HepG2 (cell line): ENCODE results near the gene SLC22A23. TPM values are rescaled to one million over a fixed set of nuclear protein-coding genes. Genes with fewer than 3 reads are reported as not detected.

Source experiments
- ATAC-seq: fragments of 200-7000 bp; cut with Tn5 transposase; 3 replicates; pipeline ENCODE4 v1.9.1; 2020; ENCODE audit warnings: mild to moderate bottlenecking, moderate library complexity
- BruUV-seq: library from RNA; stranded (reverse); fragments of 400-500 nt; replicated peaks from 2 replicates; lab custom pipeline; 2021; lab: Mats Ljungman, UMichigan
- CTCF ChIA-PET: fragments of 300-600 bp; formaldehyde crosslinking; extraction: SDS; loops from one replicate; lab custom pipeline; 2021; ENCODE audit warnings: low total read pairs, inconsistent platforms, low intra/inter-chr PET ratio; lab: Yijun Ruan, JAX
- POLR2A ChIA-PET: fragments of 350-600 bp; sonication (Branson Sonifier 250); formaldehyde crosslinking; loops from one replicate; lab custom pipeline; 2020; ENCODE audit warnings: antibody characterized with exemption, inconsistent platforms; lab: Yijun Ruan, JAX
- DNase-seq: peaks from one replicate; pipeline ENCODE4 v3.0.0-alpha.2; 2015; ENCODE audit warnings: low spot score
- FAIRE-seq: peaks from 3 replicates; lab custom pipeline; 2011; peaks lifted over from hg19 to GRCh38; lab: Jason Lieb, UNC
- H2AFZ ChIP-seq: one replicate; pipeline ENCODE4 v1.6.1; 2011; ENCODE audit warnings: low read length, inconsistent platforms
- H3K27ac ChIP-seq: fragments of 300-600 bp; 3 replicates; pipeline ENCODE4 v1.8.0; 2011; ENCODE audit warnings: mixed run types, mild to moderate bottlenecking, mixed read lengths, low read length, inconsistent platforms; ENCODE audit not compliant: insufficient read depth; ENCODE audit errors: extremely low read length
- H3K27me3 ChIP-seq, 2 experiments: fragments of 200-600 bp in 1 of 2; 2 replicates in 1 of 2; 3 replicates in 1 of 2; pipeline versions ENCODE4 v1.6.0 to v1.8.0; 2011; ENCODE audit warnings: low read length in 2 of 2, mild to moderate bottlenecking in 2 of 2, moderate library complexity in 2 of 2, inconsistent platforms in 1 of 2; ENCODE audit not compliant: insufficient read depth in 2 of 2, control insufficient read depth in 1 of 2
- H3K36me3 ChIP-seq, 2 experiments: fragments of 200-600 bp in 1 of 2; replicated peaks in 1 of 2; 2 replicates in 1 of 2; 3 replicates in 1 of 2; pipeline versions ENCODE4 v1.5.1 to v1.8.0; 2011; ENCODE audit warnings: low read length in 2 of 2, inconsistent platforms in 1 of 2; ENCODE audit not compliant: insufficient read depth in 2 of 2, control insufficient read depth in 1 of 2
- H3K4me1 ChIP-seq: 2 replicates; pipeline ENCODE4 v1.5.1; 2012; ENCODE audit warnings: low read length, inconsistent platforms; ENCODE audit not compliant: insufficient read depth
- H3K4me2 ChIP-seq: 2 replicates; pipeline ENCODE4 v1.6.0; 2011; ENCODE audit warnings: low read depth, low read length, inconsistent platforms
- H3K4me3 ChIP-seq, 3 experiments: fragments of 200-600 bp in 1 of 3; sonication (generic), shearing (Covaris generic) in 1 of 3; replicated peaks in 1 of 3; 2 replicates each; pipeline ENCODE4 v1.5.1; 2011 to 2016; ENCODE audit warnings: low read length in 3 of 3, inconsistent platforms in 2 of 3, low read depth in 2 of 3, mild to moderate bottlenecking in 2 of 3, control low read depth in 1 of 3, mixed read lengths in 1 of 3; ENCODE audit not compliant: insufficient read depth in 1 of 3
- H3K79me2 ChIP-seq: one replicate; pipeline ENCODE4 v1.6.1; 2011; ENCODE audit warnings: low read length, inconsistent platforms; ENCODE audit not compliant: insufficient read depth
- H3K9ac ChIP-seq: 2 replicates; pipeline ENCODE4 v1.6.0; 2011; ENCODE audit warnings: mild to moderate bottlenecking, low read depth, low read length, inconsistent platforms; ENCODE audit not compliant: insufficient read depth
- H3K9me3 ChIP-seq: 2 replicates; pipeline ENCODE4 v1.5.1; 2012; ENCODE audit warnings: mild to moderate bottlenecking, low read length
- H4K20me1 ChIP-seq: 2 replicates; pipeline ENCODE4 v1.6.0; 2011; ENCODE audit warnings: inconsistent platforms, mild to moderate bottlenecking, low read length, moderate library complexity; ENCODE audit not compliant: insufficient read depth
- ARNT ChIP-seq: fragments of 450-650 bp; IDR thresholded peaks from 2 replicates; pipeline ENCODE4 v1.6.1; 2017
- GZF1 ChIP-seq: sonication (generic); formaldehyde crosslinking; IDR thresholded peaks from 2 replicates; pipeline ENCODE4 v1.5.1; 2020; ENCODE audit warnings: mild to moderate bottlenecking, missing genetic modification reagents
- HCFC1 ChIP-seq: fragments of 150-350 bp; IDR thresholded peaks from 2 replicates; pipeline ENCODE4 v1.6.1; 2014; ENCODE audit warnings: low read depth, low read length
- MLXIP ChIP-seq: sonication (generic); formaldehyde crosslinking; IDR thresholded peaks from 2 replicates; pipeline ENCODE4 v1.9.0; 2021; ENCODE audit warnings: missing genetic modification reagents, borderline replicate concordance
- NAIF1 ChIP-seq: sonication (generic); formaldehyde crosslinking; IDR thresholded peaks from 2 replicates; pipeline ENCODE4 v1.5.0; 2020; ENCODE audit warnings: mild to moderate bottlenecking, missing genetic modification reagents, borderline replicate concordance
- ZBTB3 ChIP-seq: sonication (generic); formaldehyde crosslinking; IDR thresholded peaks from 2 replicates; pipeline ENCODE4 v1.4.0; 2020; ENCODE audit warnings: low read depth, mild to moderate bottlenecking, moderate library complexity, missing genetic modification reagents, borderline replicate concordance
- ZBTB40 ChIP-seq, 2 experiments: fragments of 450-650 bp in 1 of 2; sonication (generic) in 1 of 2; formaldehyde crosslinking in 1 of 2; IDR thresholded peaks; 2 replicates each; pipeline versions ENCODE4 v1.6.1 to v1.8.0; 2016 to 2022; ENCODE audit warnings: antibody characterized with exemption in 1 of 2, mild to moderate bottlenecking in 1 of 2, missing genetic modification reagents in 1 of 2
- ZNF713 ChIP-seq: sonication (generic); formaldehyde crosslinking; IDR thresholded peaks from 2 replicates; pipeline ENCODE4 v1.4.0; 2020; ENCODE audit warnings: mild to moderate bottlenecking, missing genetic modification reagents
- WGBS: methylation state at CpG from one replicate; pipeline ENCODE4 v1.1.6; 2017; ENCODE audit warnings: low lambda C conversion rate; 5-methylcytosine and 5-hydroxymethylcytosine counted together
- in situ Hi-C: cut with HindIII; loops from 2 replicates; pipeline ENCODE4 v1.10.0; 2017; ENCODE audit warnings: low pct_unique_long_range_greater_than_20kb; ENCODE audit not compliant: extremely low pct_ligation_motif_present
- intact Hi-C: fragments of 100-400 bp; cut with micrococcal nuclease; formaldehyde crosslinking; loops from one replicate; pipeline ENCODE4 v1.10.0; 2022; ENCODE audit not compliant: unreplicated experiment
- polyA plus RNA-seq, 8 experiments: library from polyadenylated mRNA; depleted of rRNA in 3 of 8; stranded (reverse) in 7 of 8; unstranded in 1 of 8; fragments of >200 nt; fragmentation: Illumina TruSeq in 4 of 8; extraction: Trizol in 4 of 8; gene quantifications; 2 replicates each; pipeline versions ENCODE4 v1.2.1 to v1.2.3, GENCODE V29; 2011 to 2016; ENCODE audit warnings: low read depth in 4 of 8, missing spikeins in 1 of 8, mixed read lengths in 1 of 8; ENCODE audit not compliant: insufficient read depth in 1 of 8
- total RNA-seq, 5 experiments: library from RNA; depleted of rRNA; stranded (reverse); fragments of >200 nt; fragmentation: Illumina TruSeq; extraction: Trizol; gene quantifications; 2 replicates each; pipeline ENCODE4 v1.2.3, GENCODE V29; 2016; ENCODE audit warnings: low read depth in 1 of 5
- TF ChIP-seq, protein P1 (sequence below): sonication (generic); formaldehyde crosslinking; IDR thresholded peaks from 2 replicates; pipeline ENCODE4 v1.8.0; 2022; ENCODE audit warnings: mild to moderate bottlenecking, missing genetic modification reagents, borderline replicate concordance
- TF ChIP-seq, protein P2 (sequence below): sonication (generic); formaldehyde crosslinking; IDR thresholded peaks from 2 replicates; pipeline ENCODE4 v1.5.0; 2020; ENCODE audit warnings: missing genetic modification reagents

The SLC22A23 gene
- total and polyA plus RNA-seq, 2 of the 13 experiments (the other 11 are each of a cell fraction or from before 2014, with no cell fraction given): 11.8 to 17.5 TPM

- intact Hi-C loops: loop anchor here (5.0 kb wide), 1 partner anchor 97 kb away; no protein-coding TSS in a partner anchor
- no TSS peak for BruUV-seq
- in situ Hi-C loops: no loop called here
- ChIA-PET POLR2A (no interaction called here), CTCF (no interaction called here)
- Histone ChIP-seq H4K20me1 (no peaks in the 10 kb centered on the region), H3K36me3 (no peaks in the 10 kb centered on the region), H3K79me2 (no peaks in the 10 kb centered on the region), H3K27ac (no peak overlapping the region), H3K4me3 (no peak overlapping the region), H3K9me3 (no peaks in the 10 kb centered on the region), H3K4me2 (no peak overlapping the region), H3K27me3 (peaks cover 9 to 79% of the 10 kb centered on the region in 2 experiments; a peak in 4 of 5 replicates), H3K9ac (no peak overlapping the region), H2AFZ (no peak overlapping the region), H3K4me1 (peaks cover 29% of the 10 kb centered on the region)
- DNase-seq: no peak
- FAIRE-seq: no peak
- ATAC-seq: no peak
- 1% methylated on average over 3 of the region's 3 CpGs for WGBS
- TF ChIP-seq MLXIP (no peak), ZBTB40 (IDR thresholded peaks at IDR 0.05) (no peak), ZBTB40 (CRISPR knock-in tag; IDR thresholded peaks at IDR 0.05) (no peak), GZF1 (CRISPR knock-in tag) (no peak), HCFC1 (no peak), ARNT (no peak), ZNF713 (no peak), NAIF1 (no peak), ZBTB3 (no peak)
- TF ChIP-seq, protein P1, sequence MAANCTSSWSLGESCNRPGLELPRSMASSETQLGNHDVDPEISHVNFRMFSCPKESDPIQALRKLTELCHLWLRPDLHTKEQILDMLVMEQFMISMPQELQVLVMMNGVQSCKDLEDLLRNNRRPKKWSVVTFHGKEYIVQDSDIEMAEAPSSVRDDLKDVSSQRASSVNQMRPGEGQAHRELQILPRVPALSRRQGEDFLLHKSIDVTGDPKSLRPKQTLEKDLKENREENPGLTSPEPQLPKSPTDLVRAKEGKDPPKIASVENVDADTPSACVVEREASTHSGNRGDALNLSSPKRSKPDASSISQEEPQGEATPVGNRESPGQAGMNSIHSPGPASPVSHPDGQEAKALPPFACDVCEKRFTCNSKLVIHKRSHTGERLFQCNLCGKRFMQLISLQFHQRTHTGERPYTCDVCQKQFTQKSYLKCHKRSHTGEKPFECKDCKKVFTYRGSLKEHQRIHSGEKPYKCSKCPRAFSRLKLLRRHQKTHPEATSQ: no peak
- TF ChIP-seq, protein P2, sequence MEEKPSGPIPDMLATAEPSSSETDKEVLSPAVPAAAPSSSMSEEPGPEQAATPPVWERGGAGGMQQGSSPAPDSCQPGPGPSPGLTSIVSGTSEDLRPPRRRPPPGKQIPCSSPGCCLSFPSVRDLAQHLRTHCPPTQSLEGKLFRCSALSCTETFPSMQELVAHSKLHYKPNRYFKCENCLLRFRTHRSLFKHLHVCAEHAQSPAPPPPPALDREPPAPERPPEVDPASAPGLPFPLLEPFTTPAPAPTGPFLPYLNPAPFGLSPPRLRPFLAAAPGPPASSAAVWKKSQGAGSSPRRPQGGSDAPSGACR (CRISPR knock-in tag): no peak
Measured at GRCh38 chr6:3233904-3234303, 222.9 kb downstream of the SLC22A23 start.
